LNCaP clone FGC (cell line): ENCODE measurements around the gene TMEM120B.
"Not testable (repeated sequence)": the region's sequence is repeated elsewhere in the genome, so short reads cannot be mapped to it uniquely, and the experiment has no call there.

Experiments used
- DNase-seq: peaks from one replicate; pipeline ENCODE4 v3.0.0-alpha.2; 2011; ENCODE audit warnings: low read depth
- H3K4me3 ChIP-seq: 2 replicates; pipeline ENCODE4 v1.5.1; 2011; ENCODE audit warnings: mild to moderate bottlenecking, low read depth, low read length, control low read depth
- TF ChIP-seq, protein P1 (sequence below): IDR thresholded peaks from 2 replicates; pipeline ENCODE4 v1.5.1; 2012; ENCODE audit warnings: mild to moderate bottlenecking; ENCODE audit not compliant: control insufficient read depth, insufficient read depth; ENCODE audit errors: extremely low read depth

Gene TMEM120B

DNA sequence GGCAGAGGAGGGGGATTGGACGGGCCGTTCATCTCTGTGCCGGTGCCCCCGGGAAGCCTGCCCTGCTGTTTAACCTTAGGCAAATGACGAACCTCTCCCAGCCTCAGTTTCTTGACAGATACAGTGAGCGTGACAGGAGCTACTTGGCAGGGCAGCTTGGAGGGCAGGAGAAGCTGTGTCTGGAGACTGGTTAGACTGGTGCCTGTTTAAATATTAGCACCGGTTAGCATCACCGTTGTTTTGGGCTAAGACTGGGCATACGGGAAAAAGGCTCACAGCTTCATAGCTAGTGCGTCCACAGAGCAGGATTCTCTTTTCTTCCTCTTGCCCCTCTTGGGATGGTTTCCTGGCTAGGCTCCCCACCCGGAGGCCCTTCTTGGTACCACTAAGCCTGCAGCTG, 42.3 kb downstream of the TMEM120B start:
- DNase-seq = peak; percentile 74
- TF ChIP-seq, protein P1, sequence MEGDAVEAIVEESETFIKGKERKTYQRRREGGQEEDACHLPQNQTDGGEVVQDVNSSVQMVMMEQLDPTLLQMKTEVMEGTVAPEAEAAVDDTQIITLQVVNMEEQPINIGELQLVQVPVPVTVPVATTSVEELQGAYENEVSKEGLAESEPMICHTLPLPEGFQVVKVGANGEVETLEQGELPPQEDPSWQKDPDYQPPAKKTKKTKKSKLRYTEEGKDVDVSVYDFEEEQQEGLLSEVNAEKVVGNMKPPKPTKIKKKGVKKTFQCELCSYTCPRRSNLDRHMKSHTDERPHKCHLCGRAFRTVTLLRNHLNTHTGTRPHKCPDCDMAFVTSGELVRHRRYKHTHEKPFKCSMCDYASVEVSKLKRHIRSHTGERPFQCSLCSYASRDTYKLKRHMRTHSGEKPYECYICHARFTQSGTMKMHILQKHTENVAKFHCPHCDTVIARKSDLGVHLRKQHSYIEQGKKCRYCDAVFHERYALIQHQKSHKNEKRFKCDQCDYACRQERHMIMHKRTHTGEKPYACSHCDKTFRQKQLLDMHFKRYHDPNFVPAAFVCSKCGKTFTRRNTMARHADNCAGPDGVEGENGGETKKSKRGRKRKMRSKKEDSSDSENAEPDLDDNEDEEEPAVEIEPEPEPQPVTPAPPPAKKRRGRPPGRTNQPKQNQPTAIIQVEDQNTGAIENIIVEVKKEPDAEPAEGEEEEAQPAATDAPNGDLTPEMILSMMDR = no peak
- peak overlapping the region; percentile 9; the same call in 1 of the 2 replicates for H3K4me3 ChIP-seq

GRCh38 chr12:121755591-121755990, 43.0 kb downstream of the TMEM120B start:
- DNase-seq = no peak
- TF ChIP-seq, protein P1 = no peak
- no peak overlapping the region for H3K4me3 ChIP-seq

DNA sequence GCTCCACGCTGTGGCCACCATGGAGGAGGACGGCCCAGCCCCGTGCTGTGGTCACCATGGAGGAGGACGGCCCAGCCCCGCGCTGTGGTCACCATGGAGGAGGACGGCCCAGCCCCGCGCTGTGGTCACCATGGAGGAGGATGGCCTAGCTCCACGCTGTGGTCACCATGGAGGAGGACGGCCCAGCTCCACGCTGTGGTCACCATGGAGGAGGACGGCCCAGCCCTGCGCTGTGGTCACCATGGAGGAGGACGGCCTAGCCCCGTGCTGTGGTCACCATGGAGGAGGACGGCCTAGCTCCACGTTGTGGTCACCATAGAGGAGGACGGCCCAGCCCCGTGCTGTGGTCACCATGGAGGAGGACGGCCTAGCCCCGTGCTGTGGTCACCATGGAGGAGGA, 46.0 kb downstream of the TMEM120B start:
- not testable (repeated sequence) for DNase-seq, H3K4me3 ChIP-seq

GRCh38 chr12:121762269-121762668, 49.7 kb downstream of the TMEM120B start:
- H3K4me3 ChIP-seq = no peak overlapping the region
- TF ChIP-seq, protein P1 = no peak
- no peak for DNase-seq

GRCh38 chr12:121764808-121765207, 52.3 kb downstream of the TMEM120B start:
- TF ChIP-seq, protein P1 = no peak
- DNase-seq = no peak

DNA sequence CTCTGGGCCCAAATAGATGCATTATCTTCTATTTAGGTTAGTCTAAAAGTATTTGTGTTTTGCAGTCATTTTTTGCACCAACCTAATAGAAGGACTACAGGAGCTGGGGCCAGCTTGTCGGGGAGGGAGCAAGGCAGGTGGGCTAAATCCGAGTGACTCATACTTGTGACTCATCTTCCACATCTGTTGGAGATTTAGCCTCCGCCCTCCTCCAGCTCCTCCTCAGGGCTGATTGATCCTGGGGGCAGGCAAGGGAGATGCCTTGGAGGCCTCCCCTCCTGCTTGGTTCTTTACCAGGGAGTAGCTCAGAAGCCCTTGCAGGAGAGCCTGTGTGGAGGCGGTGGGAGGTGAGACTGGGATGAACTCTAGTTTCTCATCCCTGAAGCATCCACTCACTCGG, 53.0 kb downstream of the TMEM120B start:
- no peak overlapping the region for H3K4me3 ChIP-seq
- no peak for DNase-seq
- TF ChIP-seq, protein P1 = no peak

More at GRCh38 chr12:121764808-121765207, 52.3 kb downstream of the TMEM120B start:
- H3K4me3 ChIP-seq = no peak overlapping the region

DNA sequence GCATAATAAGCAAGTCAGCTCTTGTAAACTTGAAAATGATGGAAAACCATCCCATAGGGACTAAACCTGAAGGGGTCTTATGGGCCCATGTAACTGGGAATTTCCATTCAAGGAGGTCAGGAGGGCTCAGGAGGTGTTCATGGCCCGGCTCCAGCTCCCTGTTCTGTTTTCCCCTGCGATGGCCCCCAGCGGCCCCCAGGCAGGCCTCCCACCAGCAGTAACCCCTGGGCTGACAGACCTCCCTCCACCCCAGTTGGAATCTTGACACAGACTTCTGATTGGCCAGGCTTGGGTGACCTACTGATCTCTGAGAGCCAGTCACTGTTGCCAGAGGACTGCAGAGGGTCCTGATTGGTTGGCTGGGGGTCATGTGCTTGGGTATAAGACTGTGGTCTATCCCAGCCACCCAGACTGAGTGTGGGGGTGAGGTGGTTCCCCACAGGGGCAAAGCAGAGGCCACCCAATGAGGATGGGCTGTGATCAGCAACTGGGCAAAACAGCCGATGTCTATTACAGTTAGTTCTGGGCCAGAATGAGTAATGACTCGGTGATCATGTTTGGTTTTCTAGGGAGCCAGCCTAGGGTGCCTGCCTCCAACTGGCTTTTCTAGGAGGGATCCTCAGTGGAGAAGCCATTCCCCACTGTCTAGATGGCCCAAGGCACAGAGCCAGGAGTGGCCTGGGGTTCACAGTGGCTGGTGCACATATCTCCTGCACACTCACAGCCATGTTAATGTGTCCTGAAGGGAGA, 53.9 kb downstream of the TMEM120B start:
- TF ChIP-seq, protein P1 = no peak
- no peak overlapping the region for H3K4me3 ChIP-seq
- no peak for DNase-seq
